Peyer's patch (tissue), 4 donors: ENCODE measurements around the gene DMC1.

ENCODE experiments used
- POLR2A ChIP-seq, 2 donors: fragments of 450-650 bp; IDR thresholded peaks; one replicate each; pipeline ENCODE4 v1.5.1; 2017; ENCODE audit warnings: antibody characterized with exemption in 2 of 2, mild to moderate bottlenecking in 2 of 2, moderate library complexity in 2 of 2
- TF ChIP-seq, protein P1 (sequence below), 6 experiments: fragments of 450-650 bp in 4 of 6; fragments of 200-600 bp in 2 of 6; sonication (generic) in 1 of 6; IDR thresholded peaks; one replicate each; pipeline ENCODE4 v1.5.1; 2017 to 2019; ENCODE audit warnings: antibody characterized with exemption in 6 of 6, mild to moderate bottlenecking in 3 of 6, moderate library complexity in 1 of 6

GRCh38 chr22:38531251-38531938 is 38.6 kb downstream of the DMC1 start:
- TF ChIP-seq POLR2A (IDR thresholded peaks at IDR 0.05), result no peak
- TF ChIP-seq, protein P1, sequence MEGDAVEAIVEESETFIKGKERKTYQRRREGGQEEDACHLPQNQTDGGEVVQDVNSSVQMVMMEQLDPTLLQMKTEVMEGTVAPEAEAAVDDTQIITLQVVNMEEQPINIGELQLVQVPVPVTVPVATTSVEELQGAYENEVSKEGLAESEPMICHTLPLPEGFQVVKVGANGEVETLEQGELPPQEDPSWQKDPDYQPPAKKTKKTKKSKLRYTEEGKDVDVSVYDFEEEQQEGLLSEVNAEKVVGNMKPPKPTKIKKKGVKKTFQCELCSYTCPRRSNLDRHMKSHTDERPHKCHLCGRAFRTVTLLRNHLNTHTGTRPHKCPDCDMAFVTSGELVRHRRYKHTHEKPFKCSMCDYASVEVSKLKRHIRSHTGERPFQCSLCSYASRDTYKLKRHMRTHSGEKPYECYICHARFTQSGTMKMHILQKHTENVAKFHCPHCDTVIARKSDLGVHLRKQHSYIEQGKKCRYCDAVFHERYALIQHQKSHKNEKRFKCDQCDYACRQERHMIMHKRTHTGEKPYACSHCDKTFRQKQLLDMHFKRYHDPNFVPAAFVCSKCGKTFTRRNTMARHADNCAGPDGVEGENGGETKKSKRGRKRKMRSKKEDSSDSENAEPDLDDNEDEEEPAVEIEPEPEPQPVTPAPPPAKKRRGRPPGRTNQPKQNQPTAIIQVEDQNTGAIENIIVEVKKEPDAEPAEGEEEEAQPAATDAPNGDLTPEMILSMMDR (IDR thresholded peaks at IDR 0.05), result no peak
